IMR-90 (cell line): Measurements from ENCODE around the gene KCTD2.

Experiments used
- CEBPB ChIP-seq: IDR thresholded peaks from 2 replicates; pipeline ENCODE4 v1.6.1; 2012; ENCODE audit warnings: low read depth, low read length, improper control_type of control experiment
- CTCF ChIP-seq: conservative IDR thresholded peaks from 2 replicates; pipeline ENCODE4 v1.5.1; 2012; ENCODE audit warnings: mild to moderate bottlenecking, low read depth, low read length, improper control_type of control experiment
- ELK1 ChIP-seq: fragments of 150-350 bp; IDR thresholded peaks from 2 replicates; pipeline ENCODE4 v1.6.1; 2016; ENCODE audit warnings: low read depth, mild to moderate bottlenecking, low read length, moderate library complexity, borderline replicate concordance
- FOS ChIP-seq: fragments of 150-350 bp; IDR thresholded peaks from 2 replicates; pipeline ENCODE4 v1.6.1; 2016; ENCODE audit warnings: low read depth, low read length
- MAFK ChIP-seq: IDR thresholded peaks from 2 replicates; pipeline ENCODE4 v1.6.1; 2012; ENCODE audit warnings: low read depth, low read length, improper control_type of control experiment
- MXI1 ChIP-seq: IDR thresholded peaks from 2 replicates; pipeline ENCODE4 v1.6.1; 2012; ENCODE audit warnings: low read depth, mild to moderate bottlenecking, low read length, moderate library complexity, borderline replicate concordance
- NFE2L2 ChIP-seq: fragments of 150-350 bp; IDR thresholded peaks from 2 replicates; pipeline ENCODE4 v1.6.1; 2016; ENCODE audit warnings: low read depth, mild to moderate bottlenecking, low read length
- POLR2A ChIP-seq: IDR thresholded peaks from 2 replicates; pipeline ENCODE4 v1.6.1; 2012; ENCODE audit warnings: mild to moderate bottlenecking, low read depth, low read length
- RAD21 ChIP-seq: IDR thresholded peaks from 2 replicates; pipeline ENCODE4 v1.6.1; 2012; ENCODE audit warnings: low read length, improper control_type of control experiment
- RCOR1 ChIP-seq: IDR thresholded peaks from 2 replicates; pipeline ENCODE4 v1.6.1; 2012; ENCODE audit warnings: mild to moderate bottlenecking, low read length, improper control_type of control experiment; ENCODE audit not compliant: insufficient replicate concordance
- RFX5 ChIP-seq: IDR thresholded peaks from 2 replicates; pipeline ENCODE4 v1.8.0; 2012; ENCODE audit warnings: low read depth, mild to moderate bottlenecking, low read length, moderate library complexity
- SMC3 ChIP-seq: fragments of 150-350 bp; IDR thresholded peaks from 2 replicates; pipeline ENCODE4 v1.6.1; 2016; ENCODE audit warnings: low read depth, mild to moderate bottlenecking, antibody characterized with exemption, low read length, moderate library complexity

- no peak for TF ChIP-seq FOS
- TF ChIP-seq CTCF: no peak
- TF ChIP-seq POLR2A: no peak
- no peak for TF ChIP-seq RFX5
- TF ChIP-seq MXI1: no peak
- no peak for TF ChIP-seq CEBPB
- no peak for TF ChIP-seq RAD21
- no peak for TF ChIP-seq RCOR1
- no peak for TF ChIP-seq ELK1
- no peak for TF ChIP-seq MAFK
- TF ChIP-seq NFE2L2: no peak
- TF ChIP-seq SMC3: no peak
These were observed 5.3 kb upstream of the KCTD2 start for GRCh38 chr17:75041656-75042280.
